Astrocyte of the hippocampus (primary cell): ENCODE results near the gene PEX3.
"Not testable (repeated sequence)": the region's sequence is repeated elsewhere in the genome, so short reads cannot be mapped to it uniquely, and the experiment has no call there.

ENCODE experiments used
- DNase-seq: peaks from one replicate; pipeline ENCODE4 v3.0.0; 2011; ENCODE audit warnings: low read depth, low spot score

The PEX3 gene

DNA sequence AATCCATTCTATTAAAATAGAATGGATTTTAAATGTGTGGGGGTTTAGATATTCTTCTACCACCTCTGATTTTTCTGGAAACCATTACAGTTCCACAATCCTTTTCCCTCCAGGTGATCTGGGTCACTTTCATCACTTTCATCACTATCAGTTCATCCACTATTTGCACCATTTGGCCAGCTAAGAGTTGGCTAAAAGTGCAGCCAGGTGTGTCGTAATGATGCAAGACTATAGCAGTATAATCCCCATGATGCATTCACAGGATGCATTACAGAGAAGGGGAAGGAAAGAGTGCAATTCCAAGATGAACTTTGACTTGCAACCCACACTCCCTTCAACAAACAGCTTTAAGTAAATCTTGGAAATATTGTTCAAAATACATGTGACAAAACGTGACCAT, 56.0 kb downstream of the PEX3 start:
- DNase-seq, result no peak

DNA sequence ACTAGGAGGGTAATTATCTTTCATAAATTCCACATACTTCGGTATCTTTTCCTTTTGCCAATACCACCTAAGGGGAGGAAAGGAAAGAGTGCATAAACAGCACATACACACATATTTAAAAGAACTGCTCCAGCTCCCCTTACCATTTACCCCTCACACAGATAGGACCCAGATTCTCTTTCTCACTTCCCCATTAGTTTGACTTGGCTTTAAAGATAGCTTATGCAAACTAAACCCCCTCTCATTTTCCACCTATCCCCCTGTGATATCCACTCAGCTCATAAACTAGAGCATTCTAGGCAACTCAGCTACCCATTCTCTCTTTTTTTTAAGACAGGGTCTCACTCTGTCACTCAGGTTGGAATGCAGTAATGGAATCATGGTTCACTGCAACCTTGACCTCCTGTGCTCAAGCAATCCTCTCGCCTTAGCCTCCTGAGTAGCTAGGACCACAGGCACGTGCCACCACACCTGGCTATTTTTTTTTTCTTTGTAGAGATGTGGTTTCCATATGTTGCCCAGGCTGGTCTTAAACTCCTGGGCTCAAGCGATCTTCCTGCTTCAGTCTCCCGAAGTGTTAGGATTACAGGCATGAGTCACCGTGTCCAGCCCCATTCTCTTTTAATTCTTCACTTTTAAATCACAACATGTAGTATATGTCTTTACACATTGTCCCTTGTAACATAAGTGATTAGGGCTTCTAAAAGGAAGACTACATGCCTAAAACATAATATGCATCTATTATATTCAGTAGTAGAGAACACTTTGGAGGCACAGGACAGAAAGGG, 56.9 kb downstream of the PEX3 start:
- peak; percentile 11 for DNase-seq

DNA sequence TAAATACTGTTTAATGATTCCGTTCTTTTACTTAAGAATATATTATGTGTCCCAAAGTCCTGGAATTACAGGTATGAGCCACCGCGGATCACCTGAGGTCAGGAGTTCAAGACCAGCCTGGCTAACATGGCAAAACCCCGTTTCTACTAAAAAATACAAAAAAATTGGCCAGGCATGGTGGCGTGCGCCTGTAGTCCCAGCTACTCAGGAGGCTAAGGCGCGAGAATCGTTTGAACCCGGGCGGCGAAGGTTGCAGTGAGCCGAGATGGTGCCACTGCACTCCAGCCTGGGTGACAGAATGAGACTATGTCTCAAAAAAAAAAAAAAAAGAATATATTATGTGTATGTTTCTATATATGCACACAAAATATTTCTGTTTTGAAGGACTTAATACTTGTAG, 59.7 kb downstream of the PEX3 start:
- not testable (repeated sequence) for DNase-seq

DNA sequence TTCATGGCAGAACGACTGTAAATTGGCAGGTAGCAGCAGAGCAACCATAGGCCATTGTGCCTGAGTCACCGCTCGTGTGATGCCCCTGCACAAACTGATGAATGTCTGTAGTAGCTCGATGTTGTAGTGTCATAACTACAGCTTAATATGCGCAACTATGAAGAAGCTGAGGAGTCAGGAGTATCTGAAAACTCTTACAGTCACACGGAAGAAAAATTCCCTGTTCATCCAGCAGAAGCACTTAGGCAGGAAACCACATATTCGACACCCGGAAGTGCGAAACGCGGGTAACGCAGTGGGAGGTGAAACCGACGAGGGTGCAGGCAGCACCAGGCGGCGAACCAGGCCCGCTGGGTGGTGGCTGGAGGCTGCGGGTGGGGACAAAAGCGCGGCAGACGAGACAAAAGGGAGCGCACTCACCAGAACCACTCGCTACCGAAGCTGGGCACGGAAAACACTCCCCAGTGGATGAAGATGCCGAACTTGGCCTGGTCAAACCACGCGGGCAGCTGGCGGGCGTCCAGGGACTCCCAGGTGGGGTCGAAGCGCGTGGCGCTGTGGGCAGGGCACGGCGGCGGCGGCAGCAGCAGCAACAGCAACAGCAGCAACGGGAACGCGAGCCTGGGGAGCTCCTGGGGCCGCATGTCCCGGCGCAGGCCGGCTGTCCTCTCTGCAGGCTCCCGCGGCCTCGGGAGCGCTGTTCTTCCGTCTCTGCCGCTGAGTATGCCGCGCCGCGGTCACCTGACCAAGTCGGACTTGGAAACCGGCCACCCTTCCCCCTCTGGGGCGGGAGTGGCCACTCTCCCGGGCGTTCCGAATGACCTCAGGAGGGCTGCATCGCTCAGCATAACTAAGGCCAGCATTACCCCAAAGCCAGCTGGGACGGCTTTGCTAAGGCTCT, 60.6 kb downstream of the PEX3 start, which contains the start of gene FUCA2:
TSS of gene FUCA2 (minus strand) at position 730 of the 901 bp plus-strand sequence. CDS start at position 644, 86 bp downstream.
- peak; percentile 94 for DNase-seq

DNA sequence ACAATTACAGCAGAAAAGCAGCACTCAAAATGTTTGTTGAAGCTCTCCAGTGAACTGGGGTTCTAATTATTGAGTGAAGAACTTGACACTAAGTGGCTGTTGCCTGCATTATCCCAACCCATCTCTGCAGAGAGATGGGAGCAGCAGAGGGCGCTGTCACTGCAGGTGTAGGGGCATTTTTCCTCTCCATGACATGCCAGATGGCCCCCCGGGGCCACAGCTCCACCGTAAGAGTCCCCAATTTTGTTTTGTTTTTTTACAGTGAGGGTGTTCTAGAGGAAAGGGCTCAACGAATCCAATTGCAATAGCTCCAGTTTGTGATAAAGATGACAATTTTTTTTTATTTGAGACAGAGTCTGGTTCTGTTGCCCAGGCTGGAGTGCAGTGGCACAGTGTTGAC, 62.8 kb downstream of the PEX3 start:
- DNase-seq, result no peak

DNA sequence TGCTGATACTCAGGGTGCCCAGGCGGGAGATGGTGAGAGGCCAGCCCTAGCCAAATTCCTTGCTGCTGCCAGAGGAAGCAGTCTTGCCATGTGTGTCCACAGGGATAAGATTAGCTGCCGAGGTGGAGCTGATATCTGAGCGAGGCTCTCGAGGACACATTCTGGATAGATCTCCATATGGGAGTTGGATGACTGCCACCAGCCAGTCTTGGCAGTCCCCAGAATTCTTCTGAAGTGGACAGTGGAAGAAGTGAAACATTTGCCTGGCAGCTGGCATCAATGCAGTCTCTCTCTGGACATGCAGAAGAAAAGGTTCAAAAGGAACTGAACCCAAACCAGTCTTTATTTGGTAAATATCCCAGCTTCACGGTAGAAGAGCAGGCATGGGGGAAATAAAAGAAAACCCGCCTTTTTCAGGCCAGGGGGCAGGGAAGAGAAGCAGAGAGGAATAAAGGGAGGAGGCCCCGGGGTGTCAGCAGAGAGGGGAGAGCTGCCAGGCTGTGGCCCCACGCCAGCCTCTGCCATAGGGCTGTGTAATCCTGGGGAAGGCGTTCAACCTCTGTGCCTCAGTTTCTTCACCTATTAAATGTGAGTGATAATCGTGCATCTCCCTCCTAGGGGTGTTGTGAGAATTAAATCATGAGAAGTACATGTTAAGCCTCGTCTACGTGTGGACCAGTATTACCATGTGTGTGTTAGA, 64.6 kb downstream of the PEX3 start:
- DNase-seq, result peak; percentile 68

DNA sequence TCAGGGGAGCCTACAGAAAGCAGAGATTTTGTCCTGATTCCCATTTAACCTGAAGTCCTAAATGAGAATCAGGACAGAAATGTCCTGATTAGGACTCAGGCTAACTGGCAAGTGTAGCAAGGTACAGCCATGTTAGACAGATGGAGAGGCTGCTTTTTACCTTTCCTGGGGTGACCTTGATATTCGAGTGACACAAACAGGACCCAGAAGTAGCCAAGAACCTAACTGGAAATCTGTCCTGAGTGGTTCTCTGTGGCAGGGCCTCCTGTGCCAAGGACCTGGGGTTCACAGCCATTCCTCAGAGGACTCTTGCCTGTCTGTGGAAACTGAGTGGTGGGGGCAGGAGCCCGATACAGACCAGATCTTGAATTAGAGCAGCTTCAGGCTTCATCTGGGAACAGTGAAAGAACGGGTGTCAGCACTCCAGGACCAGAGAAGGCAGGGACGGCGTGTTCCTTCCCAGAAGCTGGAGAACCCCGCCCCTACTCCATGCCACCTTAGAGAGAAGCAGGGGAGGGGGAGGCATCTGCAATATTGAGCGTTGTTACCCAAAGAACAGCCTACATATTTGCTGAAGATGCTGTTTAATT, 65.3 kb downstream of the PEX3 start:
- DNase-seq, result no peak

DNA sequence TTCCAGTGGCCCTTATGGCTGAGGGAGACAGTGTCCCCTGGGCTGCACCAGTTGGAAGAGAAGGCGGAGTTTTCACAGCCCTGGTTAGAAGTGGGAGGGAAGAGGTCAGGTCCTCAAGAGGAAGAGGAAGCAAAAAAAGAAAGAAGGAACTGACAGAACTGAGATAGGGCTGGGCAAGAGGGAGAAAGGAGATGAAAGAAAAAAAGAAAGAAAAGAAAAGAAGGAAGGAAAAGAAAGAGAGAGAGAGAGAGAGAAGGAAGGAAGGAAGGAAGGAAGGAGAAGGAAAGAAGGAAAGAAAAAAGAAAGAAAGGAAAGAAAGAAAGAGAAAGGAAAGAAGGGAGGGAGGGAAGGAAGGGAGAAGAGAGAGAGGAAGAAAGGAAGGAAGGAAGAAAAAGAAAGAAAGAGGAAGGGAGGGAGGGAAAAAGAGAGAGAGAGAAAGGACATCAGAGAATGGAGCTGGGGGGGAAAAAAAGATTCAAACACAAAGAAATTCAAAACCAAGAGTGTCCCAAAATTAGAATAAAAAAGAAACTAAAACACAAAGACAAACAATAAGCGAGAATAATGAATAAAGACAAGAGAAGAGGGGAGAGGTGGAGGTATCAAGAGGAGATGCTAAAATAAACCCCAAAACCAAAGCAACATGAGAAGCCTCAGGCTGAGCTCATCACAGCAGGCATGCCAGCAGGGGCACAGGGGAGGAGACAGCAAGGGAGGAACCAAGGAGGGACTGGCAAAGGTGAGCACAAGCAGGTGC, 66.3 kb downstream of the PEX3 start:
- DNase-seq, result no peak

DNA sequence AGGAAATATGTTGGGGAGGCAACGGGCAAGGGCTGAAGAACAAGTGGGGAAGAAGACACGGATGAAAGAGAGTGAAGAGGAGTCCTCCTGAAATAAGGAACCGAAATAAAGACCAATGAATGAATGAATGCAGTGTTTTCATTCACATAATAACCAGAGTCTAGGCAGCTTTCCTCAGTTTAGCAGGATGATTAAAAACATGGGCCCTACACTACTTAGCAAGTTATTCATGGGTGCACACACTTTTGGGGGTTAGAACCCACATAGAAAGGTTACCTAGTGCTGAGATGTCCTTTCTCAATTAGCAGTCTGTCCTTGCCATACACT, 66.8 kb downstream of the PEX3 start:
- no peak for DNase-seq

DNA sequence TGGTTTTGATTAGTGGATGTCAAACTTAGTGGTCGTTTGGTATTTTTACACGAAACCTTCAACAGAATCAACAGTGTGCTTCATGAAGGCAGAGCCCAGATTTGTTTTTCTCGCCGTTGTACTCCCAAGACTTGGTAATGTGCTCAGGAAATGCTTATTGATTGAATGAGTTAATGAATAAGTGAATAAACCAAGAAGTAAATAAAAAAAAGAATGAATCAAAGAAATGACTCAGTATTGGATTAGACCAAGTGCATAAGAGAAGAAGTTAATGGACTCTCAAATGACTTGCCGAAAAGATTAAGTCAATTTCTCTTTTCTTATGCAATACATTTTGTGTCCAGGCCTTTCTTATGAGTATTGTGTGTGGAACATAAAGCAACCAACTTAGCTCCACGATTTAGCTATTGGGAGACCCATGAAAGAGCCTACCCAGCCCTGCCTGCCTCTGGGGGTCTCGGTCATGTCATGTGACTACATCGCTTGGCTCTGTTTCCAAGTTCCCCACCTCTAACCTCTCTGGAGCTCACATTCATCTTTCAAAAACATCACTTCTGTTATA, 71.5 kb downstream of the PEX3 start:
- DNase-seq, result no peak

DNA sequence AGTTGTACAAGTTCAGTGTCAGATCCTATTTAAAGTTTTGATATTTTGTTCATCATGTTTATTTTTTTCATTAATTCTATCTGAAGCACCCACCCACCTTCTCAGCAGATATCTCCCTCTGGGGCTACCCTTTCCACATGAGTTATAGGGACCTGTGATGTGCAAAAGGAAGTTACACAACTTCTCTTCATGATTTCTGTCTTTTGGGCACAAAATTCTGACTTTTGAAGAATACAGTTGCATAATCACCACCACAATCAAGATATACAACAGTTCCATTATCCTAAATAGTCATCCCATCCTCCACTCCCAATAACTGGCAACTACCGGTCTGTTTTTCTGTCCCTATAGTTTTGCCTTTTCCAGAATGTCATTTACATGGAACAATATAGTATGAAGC, 74.8 kb downstream of the PEX3 start:
- DNase-seq, result no peak

DNA sequence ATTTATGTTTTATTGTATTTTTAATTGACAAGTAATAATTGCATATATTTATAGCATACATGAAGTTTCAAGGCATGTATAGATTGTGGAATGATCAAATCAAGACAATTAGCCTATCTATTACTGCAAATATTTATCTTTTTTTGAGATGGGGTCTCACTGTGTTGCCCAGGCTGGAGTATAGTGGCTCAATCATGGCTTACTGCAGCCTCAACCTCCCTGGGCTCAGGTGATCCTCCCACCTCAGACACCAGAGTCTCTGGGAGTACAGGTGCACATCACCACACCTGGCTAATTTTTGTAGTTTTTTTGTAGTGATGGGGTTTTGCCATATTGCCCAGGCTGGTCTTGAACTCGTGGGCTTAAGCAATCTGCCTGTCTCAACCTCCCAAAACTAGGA, 77.1 kb downstream of the PEX3 start:
- DNase-seq, result no peak

DNA sequence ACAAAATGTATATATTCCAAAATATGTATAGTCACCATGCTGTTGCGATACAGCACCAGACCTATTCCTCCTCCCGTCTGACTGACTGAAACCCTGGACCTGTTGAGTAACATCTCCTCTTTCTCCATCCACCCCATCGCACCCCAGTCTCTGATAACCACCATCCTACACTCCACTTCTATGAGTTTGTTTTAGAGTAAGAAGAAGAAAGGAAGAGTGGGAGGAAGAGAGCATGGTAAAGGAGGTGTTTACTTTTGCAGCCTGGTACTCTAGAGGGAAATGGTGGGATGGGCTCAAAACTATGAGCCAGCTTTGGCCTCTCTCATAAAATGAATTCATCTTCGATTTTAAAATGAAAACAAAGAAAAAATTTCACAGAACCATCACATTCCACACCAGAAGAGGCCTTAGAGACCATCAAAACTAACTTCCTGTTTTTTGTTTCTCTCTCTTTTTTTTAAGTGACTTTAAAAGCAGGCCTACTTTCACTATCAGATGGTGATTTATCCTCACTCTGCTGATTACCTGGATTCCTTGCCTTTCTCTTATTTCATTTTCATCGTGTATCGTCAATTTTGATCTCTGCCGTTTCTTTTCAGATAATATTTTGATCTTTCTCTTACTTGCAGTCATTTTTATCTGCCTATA, 77.7 kb downstream of the PEX3 start:
- DNase-seq, result no peak

DNA sequence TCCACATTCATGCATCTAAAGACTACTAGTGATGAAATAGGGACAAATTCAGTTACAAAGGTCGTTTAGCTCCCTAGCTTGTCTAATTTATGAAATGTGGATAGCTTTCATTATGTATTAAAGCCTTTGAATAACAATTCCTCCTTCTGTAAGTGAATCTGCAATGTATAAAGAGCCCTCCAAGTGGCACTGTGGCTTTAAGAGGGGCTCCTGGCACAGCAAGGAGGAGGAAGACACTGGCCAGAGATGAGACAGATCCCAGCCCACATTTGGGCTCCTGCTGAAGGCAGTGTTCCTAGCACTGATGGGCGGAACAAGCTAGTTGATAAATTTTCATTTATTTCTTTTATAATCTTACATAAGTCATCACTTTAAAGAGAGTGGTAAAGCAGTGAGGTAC, 78.5 kb downstream of the PEX3 start:
- no peak for DNase-seq

DNA sequence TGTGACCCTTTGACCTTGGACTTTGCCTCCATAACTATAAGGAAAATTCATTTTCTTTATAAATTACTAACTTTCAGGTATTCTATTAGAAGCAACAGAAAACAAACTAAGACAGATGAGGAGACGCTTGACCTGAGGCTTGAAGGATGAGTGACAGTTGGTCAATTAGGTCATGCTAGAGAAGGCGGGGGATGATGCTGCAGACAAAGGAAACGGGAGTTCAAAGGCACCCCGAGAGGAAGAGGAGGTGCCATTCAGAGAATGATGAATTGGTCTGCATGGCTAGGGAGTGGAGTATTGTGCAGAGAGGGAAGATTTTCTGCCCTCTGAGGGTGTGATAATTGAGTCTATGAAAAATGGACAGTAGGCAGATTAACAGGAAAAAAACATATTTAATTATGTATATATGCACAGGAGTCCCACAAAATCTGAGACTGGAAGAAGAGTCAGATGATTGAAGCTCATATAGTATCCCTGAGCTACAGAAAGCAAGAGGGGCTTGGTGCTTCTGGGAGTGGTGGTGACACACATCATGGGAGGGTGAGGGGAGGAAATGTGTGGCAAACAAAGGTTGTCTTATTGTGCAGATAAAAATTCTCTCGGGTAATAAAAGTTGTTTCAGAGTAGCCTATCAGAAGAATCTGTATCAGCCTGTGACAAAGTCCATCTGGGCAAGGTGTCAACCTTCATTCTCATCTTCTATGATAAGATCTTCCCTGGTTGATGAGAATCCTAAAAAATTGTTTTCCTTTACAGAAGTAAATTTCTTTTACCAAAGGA, 81.3 kb downstream of the PEX3 start:
- no peak for DNase-seq

DNA sequence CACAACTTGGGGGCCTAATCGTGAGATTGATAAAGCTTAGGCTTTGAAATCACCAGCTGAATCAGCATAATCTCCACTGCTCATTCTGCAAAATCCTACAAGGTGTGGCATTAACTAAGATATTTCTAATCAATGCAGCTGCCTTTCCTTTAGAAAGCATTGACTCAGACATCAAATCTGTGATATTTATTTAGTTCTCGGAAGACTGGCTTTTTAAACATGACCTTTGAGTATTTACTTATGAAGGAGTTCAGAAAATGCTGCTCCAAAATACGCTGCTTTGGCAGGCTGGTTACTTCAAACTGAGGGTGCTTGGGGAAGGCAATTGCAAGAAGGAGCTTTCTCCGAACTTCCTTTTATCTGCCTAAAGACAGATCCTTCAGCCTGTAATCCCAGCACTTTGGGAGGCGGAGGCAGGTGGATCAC, 84.6 kb downstream of the PEX3 start:
- DNase-seq, result no peak

DNA sequence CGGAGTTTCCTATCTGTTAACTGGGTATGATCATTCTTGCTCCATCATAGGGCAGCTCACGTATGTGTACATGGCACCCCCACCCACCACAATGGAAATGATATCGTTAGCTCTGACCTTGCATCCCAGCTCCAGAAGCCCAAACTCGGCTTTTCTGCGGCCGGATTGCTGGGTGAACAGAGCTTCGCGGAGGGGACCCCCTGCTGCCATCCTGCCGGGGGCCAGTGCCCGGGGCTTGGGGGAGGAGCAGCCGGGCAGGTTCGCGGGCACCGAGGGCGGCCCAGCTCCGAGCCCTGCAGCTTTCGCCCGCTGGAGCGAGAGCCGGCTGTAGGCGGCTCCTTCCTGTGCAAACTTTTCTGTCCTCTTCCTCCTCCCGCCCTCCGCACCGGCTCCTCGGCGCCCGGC, 85.9 kb downstream of the PEX3 start:
- DNase-seq, result peak; percentile 80

DNA sequence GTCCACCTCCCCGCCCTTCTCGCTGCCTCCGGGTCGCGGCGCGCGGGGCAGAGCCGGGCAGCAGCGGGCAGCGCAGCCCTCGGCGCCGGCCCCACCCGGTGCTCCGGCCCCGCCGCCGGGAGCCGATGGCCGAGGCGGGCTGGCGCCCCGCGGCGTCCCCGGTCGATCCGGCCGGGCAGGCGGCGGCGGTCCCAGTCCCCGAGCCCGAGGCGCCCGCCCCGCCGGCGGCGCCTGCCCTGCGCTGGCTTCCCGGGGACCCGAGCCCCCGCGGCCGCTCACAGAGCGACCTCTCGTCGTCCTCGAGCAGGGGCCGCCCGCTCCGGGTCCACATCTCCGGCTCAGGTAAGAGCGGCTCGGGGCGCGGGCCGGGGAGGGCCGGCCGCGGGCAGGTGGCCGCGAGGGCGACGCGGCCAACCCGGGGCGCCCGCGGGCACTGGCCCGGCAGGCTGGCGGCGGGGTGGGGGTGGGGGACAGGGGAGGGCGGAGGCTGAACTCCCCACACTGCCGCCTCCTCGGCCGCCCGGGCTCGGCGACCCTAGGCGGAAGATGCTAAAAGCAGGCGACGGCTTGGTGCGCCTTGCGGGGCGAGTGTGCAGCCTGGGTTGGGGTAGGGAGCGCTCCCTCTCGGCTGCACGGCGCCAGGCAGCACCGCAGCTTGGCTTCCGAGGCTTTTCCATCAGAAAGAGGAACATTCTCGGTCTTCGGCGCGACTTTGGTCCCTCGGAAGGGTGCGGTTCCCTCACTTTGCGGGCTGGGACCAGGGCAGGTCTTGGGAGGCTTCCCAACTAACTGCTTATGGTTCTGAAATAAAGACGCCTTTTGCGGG, 86.5 kb downstream of the PEX3 start:
- DNase-seq, result peak; percentile 84

DNA sequence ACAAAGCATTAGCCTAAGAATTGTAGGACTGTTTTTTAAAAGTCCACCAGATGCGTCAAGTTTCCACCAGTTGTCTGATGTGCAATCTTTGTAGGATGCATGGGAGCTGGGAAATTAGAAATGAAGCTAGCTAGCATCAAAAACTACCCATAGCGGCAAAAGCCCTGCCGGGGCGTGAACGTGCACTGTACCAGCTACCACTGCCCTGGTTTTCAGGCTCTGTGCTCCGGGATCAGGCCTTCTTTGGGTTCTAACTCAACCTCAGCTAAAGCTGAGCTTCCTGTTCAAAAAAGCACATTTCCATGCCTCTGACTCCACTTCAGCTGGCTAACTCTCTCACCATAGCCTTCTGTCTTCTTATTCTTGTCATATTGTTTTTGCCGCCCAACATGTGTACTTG, 87.8 kb downstream of the PEX3 start:
- DNase-seq, result no peak
